ENCODE results near the gene UHRF1. TPM values are rescaled to one million over a fixed set of nuclear protein-coding genes. Genes with fewer than 3 reads are reported as not detected.

UHRF1 gene
- total RNA-seq, 3 donors from 2014 or later (not counting 1 experiment from before 2014, with no cell fraction given), result 2.8 to 4.6 (median 4.1) TPM

- Mint-ChIP-seq H3K4me1 (peaks cover 29 to 50% of the 10 kb centered on the region in 2 donors), H3K4me3 (no peak overlapping the region), H3K36me3 (no peaks in the 10 kb centered on the region), H3K27me3 (ENCODE audit: low read depth in 2 of 2) (no peaks in the 10 kb centered on the region), H3K9me3 (no peaks in the 10 kb centered on the region), H3K27ac (no peak overlapping the region)
- no peak for TF ChIP-seq CTCF (IDR thresholded peaks at IDR 0.05)
- intact Hi-C loops (cut with micrococcal nuclease), result no loop called here
- Histone ChIP-seq H3K4me3 (ENCODE audit: low read length) (no peak overlapping the region), H3K27ac (ENCODE audit: low read length) (no peak overlapping the region), H3K36me3 (ENCODE audit: control insufficient read depth, insufficient read depth, low read length) (no peaks in the 10 kb centered on the region), H3K4me1 (ENCODE audit: control insufficient read depth, insufficient read depth, low read length) (peaks cover 29% of the 10 kb centered on the region), H3K9me3 (ENCODE audit: control insufficient read depth, insufficient read depth, low read length) (no peaks in the 10 kb centered on the region), H3K27me3 (ENCODE audit: control insufficient read depth, insufficient read depth, low read length) (no peaks in the 10 kb centered on the region)
- DNase-seq, result no peak
- no peak for ATAC-seq
- WGBS (ENCODE audit: insufficient coverage), result 96% methylated on average over 23 of the region's 23 CpGs
Observed at GRCh38 chr19:4983346-4984105, 74.2 kb downstream of the UHRF1 start.

DNA sequence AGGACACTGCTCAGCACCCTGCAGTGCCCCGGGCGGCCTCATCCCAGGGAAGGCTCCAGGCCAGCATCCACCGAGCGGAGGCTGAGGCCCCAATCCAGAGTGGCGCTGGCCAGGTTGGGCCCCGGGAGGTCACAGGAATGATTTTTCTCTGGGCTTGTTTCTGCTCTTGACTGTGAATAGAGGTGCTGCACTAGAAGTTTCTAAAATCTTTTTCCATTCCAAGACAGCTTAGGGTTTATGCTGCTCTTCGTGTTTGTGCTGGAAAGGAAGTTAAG lies 74.7 kb downstream of the UHRF1 start:
- Mint-ChIP-seq H3K27me3 (ENCODE audit: low read depth in 2 of 2) (no peaks in the 10 kb centered on the region), H3K36me3 (no peaks in the 10 kb centered on the region), H3K4me1 (peaks cover 31 to 49% of the 10 kb centered on the region in 2 donors), H3K4me3 (no peak overlapping the region), H3K27ac (no peak overlapping the region), H3K9me3 (no peaks in the 10 kb centered on the region)
- no peaks in the 10 kb centered on the region for H3K36me3 ChIP-seq (ENCODE audit: control insufficient read depth, insufficient read depth, low read length)
- H3K27me3 ChIP-seq (ENCODE audit: control insufficient read depth, insufficient read depth, low read length), result no peaks in the 10 kb centered on the region
- no peak overlapping the region for H3K27ac ChIP-seq (ENCODE audit: low read length)
- intact Hi-C loops (cut with micrococcal nuclease), result no loop called here
- DNase-seq (no peak), ATAC-seq (no peak)
- no peak overlapping the region for H3K4me3 ChIP-seq (ENCODE audit: low read length)
- WGBS (ENCODE audit: insufficient coverage), result 99% methylated on average over 7 of the region's 7 CpGs
- H3K4me1 ChIP-seq (ENCODE audit: control insufficient read depth, insufficient read depth, low read length), result peaks cover 32% of the 10 kb centered on the region
- TF ChIP-seq CTCF (IDR thresholded peaks at IDR 0.05), result no peak
- H3K9me3 ChIP-seq (ENCODE audit: control insufficient read depth, insufficient read depth, low read length), result no peaks in the 10 kb centered on the region

DNA sequence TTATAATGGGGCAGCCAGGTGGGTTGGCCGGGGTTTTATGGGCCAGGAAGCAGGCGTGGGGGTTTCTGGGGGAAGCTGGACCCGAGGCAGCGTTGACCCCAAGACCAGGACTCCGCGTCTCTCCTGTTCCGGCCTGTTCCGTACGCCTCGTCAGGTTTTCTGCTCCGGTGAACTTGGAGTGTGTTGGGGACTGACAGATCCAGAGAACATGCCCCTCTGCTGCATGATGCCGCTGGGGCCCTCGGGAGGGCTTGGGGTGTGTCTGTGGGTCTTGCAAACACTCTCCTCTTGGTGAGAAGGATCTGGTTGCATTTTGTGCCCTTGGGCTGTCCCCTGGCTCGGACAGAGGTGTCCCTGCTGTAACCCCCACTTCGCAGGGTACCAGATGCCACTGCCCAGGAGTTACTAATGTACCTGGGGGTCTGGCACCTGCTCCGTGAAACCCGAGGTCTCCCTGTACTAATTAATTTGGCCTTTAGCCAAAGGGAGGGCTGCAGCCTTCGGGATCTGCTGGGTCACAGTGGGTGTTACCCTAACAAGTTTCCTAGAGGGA lies 75.2 kb downstream of the UHRF1 start:
- Histone ChIP-seq H3K36me3 (ENCODE audit: control insufficient read depth, insufficient read depth, low read length) (no peaks in the 10 kb centered on the region), H3K4me1 (ENCODE audit: control insufficient read depth, insufficient read depth, low read length) (peaks cover 33% of the 10 kb centered on the region), H3K27me3 (ENCODE audit: control insufficient read depth, insufficient read depth, low read length) (no peaks in the 10 kb centered on the region), H3K9me3 (ENCODE audit: control insufficient read depth, insufficient read depth, low read length) (no peaks in the 10 kb centered on the region), H3K4me3 (ENCODE audit: low read length) (no peak overlapping the region), H3K27ac (ENCODE audit: low read length) (no peak overlapping the region)
- 93% methylated on average over 18 of the region's 18 CpGs for WGBS (ENCODE audit: insufficient coverage)
- H3K4me3 Mint-ChIP-seq, result no peak overlapping the region
- ATAC-seq (no peak), DNase-seq (no peak)
- H3K4me1 Mint-ChIP-seq, result peaks cover 32 to 50% of the 10 kb centered on the region in 2 donors
- no peak for TF ChIP-seq CTCF (IDR thresholded peaks at IDR 0.05)
- no peaks in the 10 kb centered on the region for H3K36me3 Mint-ChIP-seq
- intact Hi-C loops (cut with micrococcal nuclease), result no loop called here
- no peaks in the 10 kb centered on the region for H3K9me3 Mint-ChIP-seq
- no peaks in the 10 kb centered on the region for H3K27me3 Mint-ChIP-seq (ENCODE audit: low read depth in 2 of 2)
- no peak overlapping the region for H3K27ac Mint-ChIP-seq

DNA sequence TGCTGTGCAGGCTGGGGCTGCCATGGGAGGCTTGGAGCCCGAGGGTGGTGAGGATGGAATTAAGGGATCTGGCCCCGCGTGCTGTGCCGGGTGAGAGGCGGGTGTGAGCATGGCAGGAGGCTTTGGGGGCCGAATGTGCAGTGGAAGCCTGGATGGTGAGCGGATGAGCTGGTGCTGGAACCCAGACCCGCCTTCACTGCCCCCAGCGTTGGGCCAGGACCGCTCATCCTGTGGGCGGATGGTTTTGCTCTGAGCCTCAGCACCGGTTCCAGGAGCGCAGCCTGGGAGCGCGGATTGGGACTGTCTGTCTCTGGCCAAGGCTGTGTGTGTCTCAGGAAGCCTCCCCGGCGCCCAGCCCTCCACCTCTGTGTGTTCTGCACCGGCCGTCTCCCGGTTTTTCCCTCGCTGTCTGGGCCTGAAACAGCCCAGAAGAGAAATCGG lies 76.3 kb downstream of the UHRF1 start:
- no peaks in the 10 kb centered on the region for H3K9me3 Mint-ChIP-seq
- no peak for TF ChIP-seq CTCF (IDR thresholded peaks at IDR 0.05)
- Histone ChIP-seq H3K9me3 (ENCODE audit: control insufficient read depth, insufficient read depth, low read length) (no peaks in the 10 kb centered on the region), H3K4me1 (ENCODE audit: control insufficient read depth, insufficient read depth, low read length) (peaks cover 33% of the 10 kb centered on the region), H3K36me3 (ENCODE audit: control insufficient read depth, insufficient read depth, low read length) (no peaks in the 10 kb centered on the region), H3K27me3 (ENCODE audit: control insufficient read depth, insufficient read depth, low read length) (no peaks in the 10 kb centered on the region), H3K27ac (ENCODE audit: low read length) (no peak overlapping the region), H3K4me3 (ENCODE audit: low read length) (no peak overlapping the region)
- no peaks in the 10 kb centered on the region for H3K27me3 Mint-ChIP-seq (ENCODE audit: low read depth in 2 of 2)
- WGBS (ENCODE audit: insufficient coverage), result 97% methylated on average over 22 of the region's 22 CpGs
- no peaks in the 10 kb centered on the region for H3K36me3 Mint-ChIP-seq
- intact Hi-C loops (cut with micrococcal nuclease), result no loop called here
- no peak for ATAC-seq
- H3K27ac Mint-ChIP-seq, result no peak overlapping the region
- DNase-seq, result no peak
- H3K4me1 Mint-ChIP-seq, result peaks cover 41 to 53% of the 10 kb centered on the region in 2 donors
- H3K4me3 Mint-ChIP-seq, result no peak overlapping the region
